SK-N-SH (cell line): Measurements from ENCODE around the gene HEG1. TPM values are rescaled to one million over a fixed set of nuclear protein-coding genes. Genes with fewer than 3 reads are reported as not detected.

Experiments used
- CTCF ChIA-PET: fragments of 300-600, 350-600 bp; formaldehyde crosslinking; extraction: SDS; loops from one replicate; lab custom pipeline; 2021; lab: Yijun Ruan, JAX
- POLR2A ChIA-PET: fragments of 350-600 bp; sonication (Branson Sonifier 250); formaldehyde crosslinking; extraction: SDS; loops from one replicate; lab custom pipeline; 2020; ENCODE audit warnings: antibody characterized with exemption, inconsistent platforms; lab: Yijun Ruan, JAX
- DNase-seq: peaks from one replicate; pipeline ENCODE4 v3.0.0; 2012
- H2AFZ ChIP-seq: fragments of 200-600 bp; sonication (generic); 2 replicates; pipeline ENCODE4 v1.8.1; 2016; ENCODE audit warnings: antibody characterized with exemption, mild to moderate bottlenecking, low read depth
- H3F3A ChIP-seq: fragments of 200-600 bp; sonication (generic); replicated peaks from 2 replicates; pipeline ENCODE3; 2016; ENCODE audit warnings: antibody characterized with exemption, mild to moderate bottlenecking; ENCODE audit not compliant: insufficient read depth
- H3K27ac ChIP-seq, 2 experiments: fragments of 200-500 bp in 1 of 2; fragments of 200-600 bp in 1 of 2; sonication (Bioruptor generic) in 1 of 2; sonication (generic), shearing (Covaris generic) in 1 of 2; 2 replicates each; pipeline versions ENCODE4 v1.5.1 to v1.6.1; 2014 to 2016; ENCODE audit warnings: low read depth in 2 of 2, inconsistent platforms in 1 of 2, low read length in 1 of 2, mild to moderate bottlenecking in 1 of 2, mixed read lengths in 1 of 2
- H3K27me3 ChIP-seq: fragments of 200-600 bp; sonication (generic), shearing (Covaris generic); 2 replicates; pipeline ENCODE4 v1.6.1; 2016; ENCODE audit warnings: mixed run types; ENCODE audit not compliant: insufficient read depth
- H3K36me3 ChIP-seq, 2 experiments: fragments of 200-500 bp in 1 of 2; fragments of 200-600 bp in 1 of 2; sonication (Bioruptor generic) in 1 of 2; sonication (generic) in 1 of 2; replicated peaks in 1 of 2; 2 replicates each; pipeline versions ENCODE3 to v1.5.1; 2014 to 2016; ENCODE audit warnings: low read length in 1 of 2, mild to moderate bottlenecking in 1 of 2; ENCODE audit not compliant: insufficient read depth in 2 of 2, control insufficient read depth in 1 of 2
- H3K4me1 ChIP-seq, 2 experiments: fragments of 200-500 bp in 1 of 2; fragments of 200-600 bp in 1 of 2; sonication (Bioruptor generic) in 1 of 2; sonication (generic), shearing (Covaris generic) in 1 of 2; 2 replicates each; pipeline versions ENCODE4 v1.5.1 to v1.6.1; 2014 to 2016; ENCODE audit warnings: low read depth in 1 of 2, low read length in 1 of 2, mixed run types in 1 of 2; ENCODE audit not compliant: insufficient read depth in 2 of 2, control insufficient read depth in 1 of 2
- H3K4me2 ChIP-seq: fragments of 200-600 bp; sonication (generic), shearing (Covaris generic); 2 replicates; pipeline ENCODE4 v1.6.1; 2017; ENCODE audit warnings: mixed run types
- H3K4me3 ChIP-seq, 2 experiments: fragments of 200-500 bp in 1 of 2; fragments of 200-600 bp in 1 of 2; sonication (Bioruptor generic) in 1 of 2; sonication (generic), shearing (Covaris generic) in 1 of 2; 2 replicates each; pipeline versions ENCODE4 v1.5.1 to v1.8.1; 2014 to 2016; ENCODE audit warnings: low read depth in 2 of 2, inconsistent platforms in 1 of 2, low read length in 1 of 2, mild to moderate bottlenecking in 1 of 2, mixed read lengths in 1 of 2, moderate library complexity in 1 of 2
- H3K79me2 ChIP-seq: fragments of 200-600 bp; sonication (generic); 2 replicates; pipeline ENCODE4 v1.8.1; 2017; ENCODE audit warnings: mild to moderate bottlenecking; ENCODE audit not compliant: insufficient read depth
- H3K9ac ChIP-seq: fragments of 200-600 bp; sonication (generic); 2 replicates; pipeline ENCODE4 v1.6.1; 2017; ENCODE audit warnings: mixed run types
- H3K9me2 ChIP-seq: fragments of 200-600 bp; sonication (generic); 2 replicates; pipeline ENCODE4 v1.6.1; 2017; ENCODE audit warnings: mixed run types
- H3K9me3 ChIP-seq: fragments of 200-600 bp; sonication (generic); 2 replicates; pipeline ENCODE4 v1.6.1; 2017; ENCODE audit warnings: mixed run types, mild to moderate bottlenecking, moderate library complexity
- H4K20me1 ChIP-seq: fragments of 200-600 bp; sonication (generic); 2 replicates; pipeline ENCODE4 v1.6.1; 2017; ENCODE audit warnings: mild to moderate bottlenecking, mixed run types; ENCODE audit not compliant: insufficient read depth
- EP300 ChIP-seq, 2 experiments: IDR thresholded peaks; 2 replicates each; pipeline versions ENCODE4 v1.4.0 to v1.6.1; 2012; ENCODE audit warnings: borderline replicate concordance in 1 of 2, low read depth in 1 of 2, low read length in 1 of 2
- FOXJ3 ChIP-seq: sonication (generic); formaldehyde crosslinking; IDR thresholded peaks from 2 replicates; pipeline ENCODE4 v1.5.1; 2020; ENCODE audit warnings: mild to moderate bottlenecking, missing genetic modification reagents
- JUND ChIP-seq: IDR thresholded peaks from 2 replicates; pipeline ENCODE4 v1.4.0; 2012
- MXI1 ChIP-seq: IDR thresholded peaks from 2 replicates; pipeline ENCODE4 v1.6.1; 2012; ENCODE audit warnings: mild to moderate bottlenecking, low read depth, low read length, improper control_type of control experiment
- NFIC ChIP-seq: IDR thresholded peaks from 2 replicates; pipeline ENCODE4 v1.4.0; 2012; ENCODE audit warnings: borderline replicate concordance
- NRF1 ChIP-seq: IDR thresholded peaks from 2 replicates; pipeline ENCODE4 v1.6.1; 2012; ENCODE audit warnings: low read depth, mild to moderate bottlenecking, low read length
- PBX3 ChIP-seq: IDR thresholded peaks from 2 replicates; pipeline ENCODE4; 2012
- RAD21 ChIP-seq: IDR thresholded peaks from 2 replicates; pipeline ENCODE4 v1.6.1; 2012; ENCODE audit warnings: mild to moderate bottlenecking, low read length
- RCOR1 ChIP-seq: fragments of 150-350 bp; IDR thresholded peaks from 2 replicates; pipeline ENCODE4 v1.6.1; 2017; ENCODE audit warnings: antibody characterized with exemption, low read length
- REST ChIP-seq: IDR thresholded peaks from 2 replicates; pipeline ENCODE4 v1.6.1; 2012; ENCODE audit warnings: mild to moderate bottlenecking, low read depth, low read length, moderate library complexity
- TCF12 ChIP-seq: IDR thresholded peaks from 2 replicates; pipeline ENCODE4 v1.4.0; 2012
- TEAD4 ChIP-seq: IDR thresholded peaks from 2 replicates; pipeline ENCODE4 v1.4.0; 2012; ENCODE audit warnings: mild to moderate bottlenecking, borderline replicate concordance; ENCODE audit not compliant: insufficient read depth
- USF1 ChIP-seq: IDR thresholded peaks from 2 replicates; pipeline ENCODE4 v1.4.0; 2012; ENCODE audit warnings: low read depth, borderline replicate concordance
- USF2 ChIP-seq: fragments of 150-350 bp; IDR thresholded peaks from 2 replicates; pipeline ENCODE4 v1.6.1; 2017; ENCODE audit warnings: antibody characterized with exemption, low read length, low read depth, borderline replicate concordance
- YY1 ChIP-seq: IDR thresholded peaks from 2 replicates; pipeline ENCODE4 v1.4.0; 2012; ENCODE audit warnings: low read depth, mild to moderate bottlenecking
- WGBS: methylation state at CpG from one replicate; pipeline ENCODE4 v1.1.6; 2017; ENCODE audit warnings: low lambda C conversion rate; 5-methylcytosine and 5-hydroxymethylcytosine counted together
- polyA plus RNA-seq, 3 experiments: library from polyadenylated mRNA; depleted of rRNA; stranded (reverse); fragments of >200 nt; gene quantifications; 2 replicates each; pipeline ENCODE4 v1.2.3, GENCODE V29; 2012

HEG1 gene
- polyA plus RNA-seq, 1 of the 3 experiments (the other 2 are of a cell fraction), result 27.7 TPM

- H3K9me2 ChIP-seq, result no peaks in the 10 kb centered on the region
- no peaks in the 10 kb centered on the region for H3K9me3 ChIP-seq
- H3F3A ChIP-seq, result no peaks in the 10 kb centered on the region
- ChIA-PET POLR2A (no interaction called here), CTCF (interaction anchor here (1.4 kb wide), 1 partner anchor 436 kb away, joined by 3 read pairs; no protein-coding TSS in a partner anchor)
- no peak overlapping the region for H3K4me2 ChIP-seq
- DNase-seq, result no peak
- H3K27me3 ChIP-seq, result no peaks in the 10 kb centered on the region
- peaks cover 58 to 87% of the 10 kb centered on the region in 2 experiments for H3K36me3 ChIP-seq
- H3K79me2 ChIP-seq, result peaks cover 4% of the 10 kb centered on the region; the same call in 1 of the 2 replicates
- 89% methylated on average over 11 of the region's 11 CpGs for WGBS
- no peak overlapping the region for H3K9ac ChIP-seq
- H2AFZ ChIP-seq, result no peak overlapping the region
- H3K4me3 ChIP-seq, result no peak overlapping the region
- H3K4me1 ChIP-seq, result peaks cover 0 to 37% of the 10 kb centered on the region in 2 experiments; a peak in 2 of 4 replicates
- TF ChIP-seq USF1 (no peak), MXI1 (no peak), EP300 (IDR thresholded peaks at IDR 0.05; ENCODE audit: borderline replicate concordance in 1 of 2, low read depth in 1 of 2, low read length in 1 of 2) (no peak), YY1 (no peak), PBX3 (no peak), FOXJ3 (no peak), JUND (no peak), TCF12 (no peak), REST (no peak), NFIC (no peak), RAD21 (no peak), NRF1 (no peak), TEAD4 (no peak), RCOR1 (no peak), USF2 (no peak)
- TF ChIP-seq, all 33 proteins: peak for 0
- Histone ChIP-seq H4K20me1 (no peaks in the 10 kb centered on the region), H3K27ac (no peak overlapping the region)
These were observed 53.1 kb downstream of the HEG1 start for GRCh38 chr3:125002414-125003368.
